WERI-Rb-1 (cell line): ENCODE data around the gene HBS1L.

Source experiments
- DNase-seq: peaks from one replicate; pipeline ENCODE4 v3.0.0-alpha.2; 2020
- H3K27ac ChIP-seq: fragments of 250-450 bp; sonication (Bioruptor Pico); 2 replicates; pipeline ENCODE4 v1.5.1; 2020; ENCODE audit warnings: mild to moderate bottlenecking, moderate library complexity
- H3K27me3 ChIP-seq: fragments of 250-450 bp; sonication (Bioruptor Pico); 2 replicates; pipeline ENCODE4 v1.5.1; 2021; ENCODE audit warnings: mild to moderate bottlenecking, low read depth, moderate library complexity; ENCODE audit not compliant: insufficient read depth, severe bottlenecking
- H3K36me3 ChIP-seq: fragments of 250-450 bp; sonication (Bioruptor Pico); 2 replicates; pipeline ENCODE4 v1.5.1; 2020; ENCODE audit warnings: mild to moderate bottlenecking, moderate library complexity
- H3K4me3 ChIP-seq: 2 replicates; pipeline ENCODE4 v1.5.1; 2011; ENCODE audit warnings: low read depth, mild to moderate bottlenecking, control low read depth, low read length
- H3K9me3 ChIP-seq: fragments of 250-450 bp; sonication (Bioruptor Pico); 2 replicates; pipeline ENCODE4 v1.5.1; 2021; ENCODE audit warnings: mild to moderate bottlenecking, moderate library complexity; ENCODE audit not compliant: severe bottlenecking
- CTCF ChIP-seq: IDR thresholded peaks from 2 replicates; pipeline ENCODE4 v1.5.1; 2011; ENCODE audit warnings: low read depth, mild to moderate bottlenecking, control low read depth, inconsistent platforms, low read length

HBS1L gene

GRCh38 chr6:134974370-134974769 is 80.3 kb downstream of the HBS1L start:
- H3K27ac ChIP-seq = no peak overlapping the region
- no peak for TF ChIP-seq CTCF
- no peaks in the 10 kb centered on the region for H3K9me3 ChIP-seq
- no peak overlapping the region for H3K4me3 ChIP-seq
- no peaks in the 10 kb centered on the region for H3K27me3 ChIP-seq
- peaks cover 8% of the 10 kb centered on the region for H3K36me3 ChIP-seq
- no peak for DNase-seq

GRCh38 chr6:134967711-134968110 is 86.9 kb downstream of the HBS1L start:
- Histone ChIP-seq H3K36me3 (peaks cover 14% of the 10 kb centered on the region), H3K9me3 (no peaks in the 10 kb centered on the region), H3K27ac (no peak overlapping the region), H3K27me3 (no peaks in the 10 kb centered on the region), H3K4me3 (no peak overlapping the region)
- no peak for TF ChIP-seq CTCF
- DNase-seq = no peak

DNA sequence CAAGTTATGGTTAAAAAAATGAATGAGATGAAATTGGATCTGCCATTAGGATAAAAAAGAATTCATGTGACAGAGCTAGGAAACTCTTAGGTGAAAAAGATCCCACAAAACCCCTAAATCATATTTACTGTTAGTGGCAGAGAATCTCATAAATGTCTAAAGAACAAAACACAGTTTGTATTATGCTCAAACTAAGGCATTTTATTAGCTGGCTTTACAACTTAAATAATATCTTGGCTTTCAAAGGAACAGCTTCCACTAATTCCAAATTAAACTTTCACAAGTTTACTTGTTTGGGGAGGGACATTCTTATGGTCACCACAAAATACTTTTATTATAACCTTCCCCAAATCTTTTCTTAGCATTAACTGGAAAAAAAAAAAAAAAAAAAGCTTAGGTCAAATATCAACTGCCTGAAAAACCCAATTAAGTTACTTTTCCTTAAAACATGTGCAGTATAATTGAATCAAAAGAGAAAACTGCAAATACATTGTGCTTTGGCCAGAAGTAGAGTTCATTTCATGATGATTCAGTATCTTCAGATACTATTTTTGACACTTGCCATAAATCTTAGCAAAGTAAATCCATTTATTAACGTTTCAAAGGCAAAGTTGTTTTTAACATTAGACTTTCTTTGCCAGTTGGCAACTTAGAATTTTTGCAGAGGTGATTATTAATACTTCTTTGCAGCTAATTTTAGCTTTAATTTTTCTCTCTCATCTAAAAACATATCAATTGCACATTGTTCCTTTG is 90.0 kb downstream of the HBS1L start:
- Histone ChIP-seq H3K27ac (no peak overlapping the region), H3K9me3 (peaks cover 6% of the 10 kb centered on the region), H3K27me3 (no peaks in the 10 kb centered on the region), H3K4me3 (no peak overlapping the region), H3K36me3 (peaks cover 11% of the 10 kb centered on the region)
- DNase-seq = no peak
- TF ChIP-seq CTCF = no peak

- Histone ChIP-seq H3K36me3 (peaks cover 11% of the 10 kb centered on the region), H3K9me3 (peaks cover 6% of the 10 kb centered on the region), H3K27me3 (no peaks in the 10 kb centered on the region), H3K27ac (no peak overlapping the region), H3K4me3 (no peak overlapping the region)
- no peak for DNase-seq
- no peak for TF ChIP-seq CTCF
Observed at GRCh38 chr6:134962421-134962820, 92.2 kb downstream of the HBS1L start.

GRCh38 chr6:134961366-134961765 is 93.3 kb downstream of the HBS1L start:
- TF ChIP-seq CTCF = no peak

DNA sequence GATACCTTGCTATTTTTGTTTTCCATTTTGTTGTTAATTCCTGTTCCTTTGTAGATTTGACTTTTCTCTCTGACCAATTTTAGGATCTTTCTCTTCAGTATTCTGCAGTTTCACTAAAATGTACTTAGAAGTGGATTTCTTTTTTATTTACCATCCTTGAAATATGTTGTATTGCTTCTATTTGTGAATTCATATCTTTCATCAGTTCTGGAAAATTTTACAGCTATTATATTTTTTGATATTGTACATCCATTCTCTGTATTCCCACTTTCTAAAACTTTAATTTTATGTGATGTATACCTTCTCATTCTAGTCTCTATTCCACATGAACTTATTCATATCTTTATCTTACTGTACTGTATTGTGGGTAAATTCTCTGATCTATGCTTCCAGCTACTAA is 95.0 kb downstream of the HBS1L start:
- Histone ChIP-seq H3K9me3 (peaks cover 6% of the 10 kb centered on the region), H3K36me3 (peaks cover 2% of the 10 kb centered on the region; the same call in 1 of the 2 replicates), H3K27ac (no peak overlapping the region), H3K27me3 (no peaks in the 10 kb centered on the region), H3K4me3 (no peak overlapping the region)
- TF ChIP-seq CTCF = no peak
- no peak for DNase-seq

More at GRCh38 chr6:134961366-134961765, 93.3 kb downstream of the HBS1L start:
- Histone ChIP-seq H3K9me3 (peaks cover 6% of the 10 kb centered on the region), H3K27ac (no peak overlapping the region), H3K36me3 (peaks cover 11% of the 10 kb centered on the region), H3K27me3 (no peaks in the 10 kb centered on the region), H3K4me3 (no peak overlapping the region)
- DNase-seq = no peak
